H1 (cell line): Measurements from ENCODE around the gene BACE2. TPM values are rescaled to one million over a fixed set of nuclear protein-coding genes. Genes with fewer than 3 reads are reported as not detected.

Source experiments
- EGR1 ChIP-seq: IDR thresholded peaks from 2 replicates; pipeline ENCODE4 v1.6.1; 2011; ENCODE audit warnings: low read depth, low read length, borderline replicate concordance
- EP300 ChIP-seq, 2 experiments: IDR thresholded peaks; 1 replicate in 1 of 2; 2 replicates in 1 of 2; pipeline ENCODE4 v1.6.1; 2011 to 2012; ENCODE audit warnings: low read depth in 2 of 2, low read length in 2 of 2, mild to moderate bottlenecking in 2 of 2, borderline replicate concordance in 1 of 2, inconsistent platforms in 1 of 2, moderate library complexity in 1 of 2
- MAFK ChIP-seq: IDR thresholded peaks from 2 replicates; pipeline ENCODE4 v1.6.1; 2012; ENCODE audit warnings: low read depth, mild to moderate bottlenecking, improper control_type of control experiment, low read length
- SIRT6 ChIP-seq: IDR thresholded peaks from one replicate; pipeline ENCODE4 v1.7.1; 2012; ENCODE audit warnings: low read length, inconsistent platforms
- SP2 ChIP-seq: IDR thresholded peaks from 2 replicates; pipeline ENCODE4 v1.6.1; 2012; ENCODE audit warnings: mild to moderate bottlenecking, low read length, inconsistent platforms
- YY1 ChIP-seq: IDR thresholded peaks from 2 replicates; pipeline ENCODE4 v1.6.1; 2011; ENCODE audit warnings: low read depth, mild to moderate bottlenecking, low read length
- polyA plus RNA-seq, 7 experiments: library from polyadenylated mRNA; depleted of rRNA in 3 of 7; stranded (reverse) in 5 of 7; unstranded in 2 of 7; fragments of >200 nt in 5 of 7; fragments of 200-250 nt in 2 of 7; gene quantifications; 1 replicate in 5 of 7; 2 replicates in 1 of 7; 4 replicates in 1 of 7; pipeline versions ENCODE4 v1.2.1 to v1.2.3, GENCODE V29; 2011 to 2013; ENCODE audit warnings: missing spikeins in 2 of 7, mixed read lengths in 2 of 7
- total RNA-seq: library from RNA; stranded (reverse); fragmentation: NEBNext Ultra II Directional; extraction: Animal tissue kit (Norgen Biotek cat#: 25700); gene quantifications from 2 replicates; pipeline ENCODE4 v1.2.1, GENCODE V29; 2021

The BACE2 gene
- total and polyA plus RNA-seq, 2 of the 8 experiments (the other 6 are each of a cell fraction or from before 2014, with no cell fraction given): 8.1 to 10.9 TPM

DNA sequence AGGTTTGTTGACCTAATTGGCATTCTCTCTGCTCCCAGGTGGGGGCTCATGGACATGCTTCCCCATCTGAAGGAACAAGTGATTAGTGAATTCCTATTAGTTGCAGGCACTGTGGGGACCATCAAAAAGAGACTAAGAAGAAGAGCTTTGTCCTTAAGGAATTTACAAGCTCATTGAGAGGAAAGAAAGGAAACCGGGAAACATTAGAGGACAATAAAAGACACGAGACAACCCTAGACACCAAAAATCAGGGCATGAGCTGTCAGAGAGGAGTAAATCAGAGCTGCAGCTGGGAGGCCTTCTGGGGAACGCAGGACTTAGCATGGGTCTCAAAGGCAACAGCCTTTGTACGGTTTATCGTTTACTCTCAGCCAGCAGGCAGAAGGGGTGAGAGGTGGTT is 45.1 kb downstream of the BACE2 start (continued):
- TF ChIP-seq MAFK (no peak), YY1 (no peak), SIRT6 (no peak), EP300 (IDR thresholded peaks at IDR 0.05; ENCODE audit: borderline replicate concordance in 1 of 2, low read depth in 2 of 2, low read length in 2 of 2) (no peak), EGR1 (no peak), SP2 (no peak)
